ENCODE results near the gene SPAG16. TPM values are rescaled to one million over a fixed set of nuclear protein-coding genes. Genes with fewer than 3 reads are reported as not detected.
A peak's percentile ranks its signal among the peaks of the same experiment; 100 is the strongest.

Gene SPAG16
- total RNA-seq, 4 donors from 2014 or later = 25.6 to 37.5 (median 26.3) TPM

DNA sequence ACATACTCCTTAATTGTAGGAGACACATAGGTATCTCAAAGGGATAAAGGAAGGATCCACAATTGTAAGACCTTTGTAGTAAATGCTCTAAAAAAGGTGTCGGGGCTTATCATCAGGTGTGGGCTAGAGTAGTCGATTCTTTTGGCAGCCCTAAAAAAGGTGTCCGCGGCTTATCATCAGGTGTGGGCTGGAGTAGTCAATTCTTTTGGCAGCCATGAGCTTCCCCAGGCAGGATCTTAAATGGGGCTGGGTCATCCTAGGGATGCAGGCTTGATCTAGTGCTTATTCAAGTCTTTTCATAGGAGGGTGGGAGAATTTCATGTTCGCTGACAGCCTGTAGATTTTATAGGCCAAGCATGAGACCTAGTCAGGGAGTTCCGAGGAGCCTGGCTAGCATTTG is 720.2 kb downstream of the SPAG16 start:
- no peak overlapping the region for H3K4me3 ChIP-seq (ENCODE audit: low read depth, poor library complexity, severe bottlenecking)
- no peak for TF ChIP-seq POLR2A (IDR thresholded peaks at IDR 0.05)
- DNase-seq (ENCODE audit: low spot score in 2 of 2) = no peak
- intact Hi-C loops (cut with DNase I; ENCODE audit: low total_unique reads) = no loop called here
- 91% methylated on average over 6 of the region's 6 CpGs for WGBS, 2 donors

DNA sequence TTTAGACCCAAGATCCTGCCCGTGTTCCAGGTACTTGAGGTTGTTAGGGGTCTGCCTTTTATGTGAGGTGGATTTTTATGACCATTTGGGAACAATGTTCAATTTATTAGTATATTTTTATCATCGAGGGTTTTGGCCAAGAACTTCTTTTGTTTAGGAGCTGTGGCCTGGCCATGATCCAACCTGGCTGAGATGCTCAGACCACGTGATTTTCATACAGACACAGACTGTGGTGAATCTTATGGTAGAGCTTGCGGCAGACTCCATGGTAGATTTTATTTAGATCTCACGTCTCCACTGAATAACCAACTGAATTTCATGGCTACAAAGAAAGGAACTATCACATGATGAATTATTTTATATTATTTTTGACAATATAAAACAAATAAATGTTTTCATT is 721.1 kb downstream of the SPAG16 start:
- DNase-seq (ENCODE audit: low spot score in 2 of 2) = no peak
- intact Hi-C loops (cut with DNase I; ENCODE audit: low total_unique reads) = no loop called here
- TF ChIP-seq POLR2A (IDR thresholded peaks at IDR 0.05) = no peak
- TF ChIP-seq, protein P1, sequence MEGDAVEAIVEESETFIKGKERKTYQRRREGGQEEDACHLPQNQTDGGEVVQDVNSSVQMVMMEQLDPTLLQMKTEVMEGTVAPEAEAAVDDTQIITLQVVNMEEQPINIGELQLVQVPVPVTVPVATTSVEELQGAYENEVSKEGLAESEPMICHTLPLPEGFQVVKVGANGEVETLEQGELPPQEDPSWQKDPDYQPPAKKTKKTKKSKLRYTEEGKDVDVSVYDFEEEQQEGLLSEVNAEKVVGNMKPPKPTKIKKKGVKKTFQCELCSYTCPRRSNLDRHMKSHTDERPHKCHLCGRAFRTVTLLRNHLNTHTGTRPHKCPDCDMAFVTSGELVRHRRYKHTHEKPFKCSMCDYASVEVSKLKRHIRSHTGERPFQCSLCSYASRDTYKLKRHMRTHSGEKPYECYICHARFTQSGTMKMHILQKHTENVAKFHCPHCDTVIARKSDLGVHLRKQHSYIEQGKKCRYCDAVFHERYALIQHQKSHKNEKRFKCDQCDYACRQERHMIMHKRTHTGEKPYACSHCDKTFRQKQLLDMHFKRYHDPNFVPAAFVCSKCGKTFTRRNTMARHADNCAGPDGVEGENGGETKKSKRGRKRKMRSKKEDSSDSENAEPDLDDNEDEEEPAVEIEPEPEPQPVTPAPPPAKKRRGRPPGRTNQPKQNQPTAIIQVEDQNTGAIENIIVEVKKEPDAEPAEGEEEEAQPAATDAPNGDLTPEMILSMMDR (IDR thresholded peaks at IDR 0.05) = no peak
- H3K4me3 ChIP-seq (ENCODE audit: low read depth, poor library complexity, severe bottlenecking) = no peak overlapping the region
- WGBS, 2 donors = 48 to 63% methylated on average over 5 of the region's 5 CpGs

DNA sequence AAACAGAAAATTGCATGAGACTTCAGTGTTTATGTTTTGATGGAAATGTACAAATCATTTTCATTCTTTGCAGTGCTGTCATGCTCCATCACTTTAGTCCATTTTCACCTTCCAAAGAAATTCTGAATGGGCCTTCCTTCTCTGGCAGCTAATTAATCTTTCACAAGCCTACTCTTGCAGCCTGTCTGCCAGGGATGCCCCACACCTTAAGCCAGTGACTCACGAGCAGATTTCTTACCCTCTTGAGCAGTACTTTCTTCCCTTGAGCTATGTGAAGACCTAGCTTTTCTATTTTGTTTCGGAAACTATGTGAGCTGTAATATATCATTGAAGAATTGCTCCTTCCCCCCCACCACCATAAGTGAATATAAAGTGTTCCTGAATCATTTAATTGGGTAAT is 722.3 kb downstream of the SPAG16 start:
- intact Hi-C loops (cut with DNase I; ENCODE audit: low total_unique reads) = no loop called here

DNA sequence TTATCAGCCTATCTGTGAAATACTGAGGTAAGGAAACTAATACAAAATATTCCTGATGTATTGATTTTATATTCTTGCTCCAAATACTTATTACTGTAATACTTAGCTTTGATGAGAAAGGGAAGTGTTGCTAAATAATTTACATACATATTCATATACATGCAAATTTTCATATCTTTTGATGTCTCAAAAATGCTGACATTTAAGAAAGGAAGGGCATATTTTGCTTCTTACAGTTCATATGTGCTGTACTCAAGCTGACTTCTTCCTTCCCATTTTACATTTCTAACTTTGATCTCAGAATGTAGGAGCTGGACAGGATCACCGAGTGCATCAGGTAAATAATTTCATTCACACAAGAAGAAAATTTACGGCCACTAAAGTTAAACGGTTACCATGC is 727.4 kb downstream of the SPAG16 start:
- intact Hi-C loops (cut with DNase I; ENCODE audit: low total_unique reads) = no loop called here
- TF ChIP-seq, protein P1 (IDR thresholded peaks at IDR 0.05) = no peak
- TF ChIP-seq POLR2A (IDR thresholded peaks at IDR 0.05) = no peak
- H3K4me3 ChIP-seq (ENCODE audit: low read depth, poor library complexity, severe bottlenecking) = no peak overlapping the region
- 59 to 61% methylated on average over 3 of the region's 3 CpGs for WGBS, 2 donors
- no peak for DNase-seq (ENCODE audit: low spot score in 2 of 2)

More for the DNA sequence above, 722.3 kb downstream of the SPAG16 start:
- no peak overlapping the region for H3K4me3 ChIP-seq (ENCODE audit: low read depth, poor library complexity, severe bottlenecking)
- DNase-seq (ENCODE audit: low spot score in 2 of 2) = no peak
- TF ChIP-seq, protein P1 (IDR thresholded peaks at IDR 0.05) = no peak
- no peak for TF ChIP-seq POLR2A (IDR thresholded peaks at IDR 0.05)
- WGBS, 2 donors = 43 to 44% methylated on average over 2 of the region's 2 CpGs

DNA sequence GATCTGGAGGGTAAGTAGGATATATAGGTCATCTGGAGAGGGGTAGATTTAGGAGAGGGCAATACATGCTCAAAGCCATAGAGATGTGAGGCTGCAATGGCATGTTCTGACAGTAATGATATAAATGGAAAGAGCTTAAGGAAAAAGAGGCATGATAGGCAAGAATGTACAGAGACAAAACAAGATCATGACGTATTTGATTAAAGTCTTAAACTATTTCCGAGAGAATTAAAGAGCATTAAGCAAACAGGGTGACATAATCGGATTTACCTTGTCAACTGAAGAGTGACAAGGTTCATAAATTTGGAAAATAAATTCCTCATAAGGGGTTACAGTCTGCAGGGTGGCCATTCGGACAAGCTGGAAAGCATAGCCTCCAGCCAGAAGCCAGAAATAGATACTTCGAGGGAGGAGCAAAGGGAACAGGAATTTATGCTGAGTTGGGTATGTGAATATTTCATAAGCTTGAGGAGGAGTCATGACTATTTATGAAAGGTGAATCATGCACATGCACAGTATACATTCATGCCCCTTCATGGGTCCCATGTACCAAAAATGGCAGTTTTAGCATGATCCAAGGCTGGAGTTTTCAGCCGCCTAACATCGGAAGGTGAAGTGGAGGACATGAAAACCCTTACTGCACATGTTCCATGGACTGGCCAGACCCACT is 730.4 kb downstream of the SPAG16 start:
- 72 to 79% methylated on average over 7 of the region's 7 CpGs for WGBS, 2 donors

DNA sequence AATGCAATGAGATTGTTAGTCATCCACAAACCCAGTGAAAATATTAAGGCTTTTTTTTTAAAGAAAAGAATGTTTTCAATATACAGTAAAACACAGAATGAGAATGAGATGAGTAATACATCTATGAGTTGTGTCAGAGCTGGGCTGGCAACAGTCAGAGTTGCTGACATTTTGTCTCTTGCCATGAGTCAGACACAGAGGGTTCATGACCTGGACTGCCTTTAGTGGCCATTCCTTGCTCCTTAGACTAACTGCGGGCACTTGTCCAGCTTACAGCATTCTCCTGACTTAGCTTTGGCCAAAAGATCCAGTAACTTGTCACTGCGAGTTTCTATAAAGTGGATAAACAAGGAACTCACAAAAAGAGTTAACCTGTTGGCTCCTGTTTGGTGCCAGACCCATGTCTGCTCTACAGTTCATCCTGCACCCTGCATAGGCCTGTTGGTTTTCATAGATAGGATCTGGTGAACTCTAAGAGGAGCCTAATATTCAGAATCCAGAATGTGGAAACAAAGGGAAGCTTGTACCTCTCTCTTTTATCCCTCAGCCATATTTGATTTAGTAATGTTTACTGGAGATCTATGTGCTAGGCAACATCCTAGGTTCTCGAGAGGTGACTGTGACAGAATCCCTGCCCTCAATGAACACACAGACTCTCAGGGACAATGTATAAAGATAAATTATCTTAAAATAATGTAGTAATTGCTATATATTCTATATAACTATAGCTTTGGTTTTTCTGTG is 735.1 kb downstream of the SPAG16 start:
- DNase-seq (ENCODE audit: low spot score in 2 of 2) = peak in 1 of 2 donors; percentile 41
- 45 to 54% methylated on average over 3 of the region's 3 CpGs for WGBS, 2 donors
- TF ChIP-seq, protein P1 (IDR thresholded peaks at IDR 0.05) = no peak
- no peak for TF ChIP-seq POLR2A (IDR thresholded peaks at IDR 0.05)
- intact Hi-C loops (cut with DNase I; ENCODE audit: low total_unique reads) = no loop called here
- H3K4me3 ChIP-seq (ENCODE audit: low read depth, poor library complexity, severe bottlenecking) = no peak overlapping the region

More for the DNA sequence above, 730.4 kb downstream of the SPAG16 start:
- intact Hi-C loops (cut with DNase I; ENCODE audit: low total_unique reads) = no loop called here
- DNase-seq (ENCODE audit: low spot score in 2 of 2) = no peak
- H3K4me3 ChIP-seq (ENCODE audit: low read depth, poor library complexity, severe bottlenecking) = no peak overlapping the region
- TF ChIP-seq, protein P1 (IDR thresholded peaks at IDR 0.05) = no peak
- TF ChIP-seq POLR2A (IDR thresholded peaks at IDR 0.05) = no peak
